Measurements from ENCODE around the gene HECW1. TPM values are rescaled to one million over a fixed set of nuclear protein-coding genes. Genes with fewer than 3 reads are reported as not detected.
"Not testable (repeated sequence)": the region's sequence is repeated elsewhere in the genome, so short reads cannot be mapped to it uniquely, and the experiment has no call there.

HECW1 gene
- total RNA-seq, 1 experiment from 2014 or later: 2.4 TPM

GRCh38 chr7:43111630-43112458 is 603 bp upstream of the HECW1 start:
- DNase-seq (ENCODE audit: low read depth): no peak

GRCh38 chr7:43112941-43113621 is 634 bp downstream of the HECW1 start:
- no peak for DNase-seq (ENCODE audit: low read depth)

GRCh38 chr7:43113622-43114457 is 1.4 kb downstream of the HECW1 start:
- no peak for DNase-seq (ENCODE audit: low read depth)

GRCh38 chr7:43114458-43114780 is 2.0 kb downstream of the HECW1 start:
- DNase-seq (ENCODE audit: low read depth): no peak

GRCh38 chr7:43116451-43116850 is 4.0 kb downstream of the HECW1 start:
- DNase-seq (ENCODE audit: low read depth): no peak

- DNase-seq (ENCODE audit: low read depth): no peak
Observed at GRCh38 chr7:43117095-43117494, 4.6 kb downstream of the HECW1 start.

- no peak for DNase-seq (ENCODE audit: low read depth)
Observed at GRCh38 chr7:43117861-43118260, 5.4 kb downstream of the HECW1 start.

GRCh38 chr7:43118313-43118712 is 5.9 kb downstream of the HECW1 start:
- no peak for DNase-seq (ENCODE audit: low read depth)

- peak; percentile 20 for DNase-seq (ENCODE audit: low read depth)
Observed at GRCh38 chr7:43119371-43120075, 7.1 kb downstream of the HECW1 start.

- no peak for DNase-seq (ENCODE audit: low read depth)
Observed at GRCh38 chr7:43121973-43122372, 9.5 kb downstream of the HECW1 start.

GRCh38 chr7:43123457-43123856 is 11.0 kb downstream of the HECW1 start:
- no peak for DNase-seq (ENCODE audit: low read depth)

GRCh38 chr7:43124388-43124787 is 11.9 kb downstream of the HECW1 start:
- no peak for DNase-seq (ENCODE audit: low read depth)

GRCh38 chr7:43130347-43130746 is 17.9 kb downstream of the HECW1 start:
- DNase-seq (ENCODE audit: low read depth): no peak

- peak; percentile 11 for DNase-seq (ENCODE audit: low read depth)
Observed at GRCh38 chr7:43135129-43135528, 22.7 kb downstream of the HECW1 start.

GRCh38 chr7:43136064-43136463 is 23.6 kb downstream of the HECW1 start:
- no peak for DNase-seq (ENCODE audit: low read depth)

GRCh38 chr7:43137121-43137744 is 24.8 kb downstream of the HECW1 start:
- DNase-seq (ENCODE audit: low read depth): not testable (repeated sequence)

GRCh38 chr7:43137811-43138210 is 25.4 kb downstream of the HECW1 start:
- no peak for DNase-seq (ENCODE audit: low read depth)

- DNase-seq (ENCODE audit: low read depth): no peak
Observed at GRCh38 chr7:43138710-43139109, 26.3 kb downstream of the HECW1 start.

- DNase-seq (ENCODE audit: low read depth): peak; percentile 27
Observed at GRCh38 chr7:43139137-43139536, 26.7 kb downstream of the HECW1 start.

- no peak for DNase-seq (ENCODE audit: low read depth)
Observed at GRCh38 chr7:43140186-43140585, 27.7 kb downstream of the HECW1 start.

- DNase-seq (ENCODE audit: low read depth): no peak
Observed at GRCh38 chr7:43141091-43141490, 28.6 kb downstream of the HECW1 start.

Measured in HT1080 (cell line).